Measurements from ENCODE around the gene ZBP1.

ZBP1 gene

DNA sequence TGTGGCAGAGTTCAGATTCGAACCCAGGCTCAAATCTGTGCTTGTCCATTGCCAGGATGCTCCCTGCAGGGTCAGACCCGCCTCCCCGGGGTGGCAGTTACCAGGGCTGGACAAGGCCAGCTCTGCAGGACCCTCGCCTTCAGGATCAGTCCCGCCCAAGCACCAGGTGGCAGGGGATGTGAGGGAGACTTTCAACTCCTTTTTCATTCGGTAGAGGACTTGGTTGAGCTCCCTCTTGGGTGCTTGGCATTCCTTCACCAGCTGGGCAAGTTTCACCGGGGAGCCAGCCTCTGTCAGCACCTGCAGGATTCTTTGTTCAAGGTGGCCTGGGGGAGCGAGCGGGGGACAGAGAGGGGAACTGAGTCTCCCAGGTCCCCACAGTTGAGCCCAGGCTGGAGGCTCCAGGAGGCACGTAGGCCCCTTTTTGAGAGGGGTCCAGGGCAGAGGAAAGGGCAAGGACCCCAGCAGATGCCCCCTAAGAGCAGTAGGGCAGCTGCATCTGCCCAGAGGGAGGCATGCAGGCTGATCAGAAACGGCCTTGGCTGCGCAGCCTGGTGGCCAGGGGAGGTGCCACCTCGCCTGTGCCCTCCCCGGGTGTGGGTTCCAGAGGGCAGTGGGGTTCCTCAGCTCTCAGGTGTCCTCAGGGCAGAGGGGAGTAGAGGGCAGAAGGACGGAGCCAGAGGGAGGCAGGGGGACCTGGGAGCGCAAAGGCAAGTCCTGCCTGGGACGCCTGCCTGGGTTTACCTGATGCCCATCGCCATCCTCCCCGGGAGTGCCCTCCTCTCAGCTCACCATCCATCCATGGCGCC lies 3.9 kb downstream of the ZBP1 start:
- no peak for DNase-seq

DNA sequence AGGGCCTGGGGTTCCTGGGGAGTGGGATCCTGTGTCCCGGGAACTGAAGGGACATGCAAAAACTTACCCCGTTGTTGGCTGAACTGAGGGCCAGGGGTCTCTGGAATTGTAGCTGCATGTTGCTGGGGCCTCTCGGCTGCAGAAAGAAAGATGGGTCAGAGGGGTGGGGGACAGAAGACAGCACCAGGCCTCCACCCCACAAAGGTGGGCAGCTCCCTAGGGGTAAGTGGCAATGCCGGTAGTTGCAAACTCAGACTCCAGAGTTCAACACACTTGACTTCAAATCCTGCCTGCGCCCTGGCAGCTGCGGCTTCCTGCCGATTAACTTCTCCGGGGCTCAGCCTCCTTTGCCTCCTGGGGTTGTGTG lies 4.8 kb downstream of the ZBP1 start:
- no peak for DNase-seq

DNA sequence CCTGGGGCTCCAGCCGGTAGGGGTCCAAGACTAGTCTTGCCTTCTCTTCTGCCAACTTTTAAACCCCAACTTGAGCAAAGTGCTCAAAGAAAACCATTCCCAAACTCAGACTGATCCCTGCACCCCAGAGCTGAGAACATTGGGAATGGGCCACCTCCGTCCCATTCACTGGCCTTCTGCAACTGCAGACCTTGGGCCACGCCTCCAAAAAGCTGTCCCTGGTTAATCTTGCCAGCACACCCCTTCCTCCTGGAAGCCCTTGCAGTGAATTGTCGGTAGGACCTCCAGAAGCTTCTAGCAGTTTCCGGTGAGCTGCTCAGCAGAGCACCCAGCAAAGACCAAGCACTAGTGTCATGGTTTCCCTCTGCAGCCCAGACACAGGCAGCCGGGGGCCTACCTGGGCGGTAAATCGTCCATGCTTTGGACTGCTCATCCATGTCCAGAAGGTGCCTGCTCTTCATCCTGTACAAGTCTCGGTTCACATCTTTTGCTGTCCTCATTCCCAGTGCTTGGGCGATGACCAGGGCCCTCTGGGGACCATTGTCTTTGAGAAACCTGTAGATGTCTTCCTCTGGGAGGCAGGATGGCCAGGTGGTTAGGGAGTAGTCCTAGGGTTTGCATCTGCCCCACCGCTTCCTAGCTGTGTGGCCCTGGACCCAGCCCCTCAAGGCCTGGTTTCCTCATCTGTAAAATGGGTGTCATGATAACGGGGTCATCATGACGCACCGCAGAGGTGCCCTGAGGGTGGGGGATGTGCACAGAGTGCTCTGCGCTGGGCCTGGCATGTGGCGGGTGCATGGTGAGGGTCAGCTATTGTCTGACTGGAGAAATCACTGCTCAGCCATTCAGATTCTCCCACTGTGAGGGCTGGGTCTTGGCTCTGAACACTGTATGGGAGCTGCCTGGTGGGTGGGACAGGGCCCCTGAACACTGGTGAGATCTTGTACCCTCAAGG lies 5.5 kb downstream of the ZBP1 start:
- no peak for DNase-seq

DNA sequence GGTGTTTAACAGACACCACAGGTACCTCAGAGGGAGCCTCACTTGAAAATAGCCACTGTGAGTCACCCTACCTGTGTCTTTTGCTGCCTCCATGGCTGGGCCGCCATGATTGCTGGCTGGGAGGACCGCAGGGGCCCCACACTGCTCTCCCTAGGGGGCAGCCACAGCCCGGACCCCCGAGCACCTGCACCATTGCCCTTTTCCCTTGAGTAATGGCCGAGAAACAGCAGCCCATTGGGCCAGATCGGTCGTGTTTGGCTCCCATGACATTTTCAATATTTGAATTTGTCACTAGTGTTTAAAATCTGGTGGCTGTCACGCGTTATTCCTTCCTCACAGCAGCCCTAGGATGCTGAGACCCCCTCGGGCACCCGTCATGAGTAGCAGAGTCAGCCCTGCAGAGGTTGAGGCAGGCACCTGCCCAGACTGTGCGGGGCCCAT lies 6.7 kb downstream of the ZBP1 start:
- DNase-seq = no peak

DNA sequence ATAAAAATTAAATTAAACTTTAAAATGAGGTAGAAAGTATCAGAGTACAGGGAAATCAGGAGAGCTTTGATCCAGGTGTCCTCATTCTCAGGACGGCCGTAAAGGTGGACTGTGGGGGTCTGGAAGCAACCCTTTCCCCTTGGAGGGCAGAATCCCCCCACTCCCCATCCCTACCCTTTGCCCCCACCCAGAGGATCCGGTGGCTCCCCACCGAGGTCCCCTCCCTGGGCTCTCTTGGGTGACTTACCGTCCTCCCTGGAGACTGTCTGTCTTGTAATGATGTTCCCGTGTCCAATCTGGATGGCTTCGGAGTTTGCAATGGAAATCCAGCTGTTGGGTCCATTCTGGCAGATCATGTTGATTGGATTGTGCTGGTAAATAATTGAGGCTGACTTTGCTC lies 7.3 kb downstream of the ZBP1 start:
- no peak for DNase-seq

DNA sequence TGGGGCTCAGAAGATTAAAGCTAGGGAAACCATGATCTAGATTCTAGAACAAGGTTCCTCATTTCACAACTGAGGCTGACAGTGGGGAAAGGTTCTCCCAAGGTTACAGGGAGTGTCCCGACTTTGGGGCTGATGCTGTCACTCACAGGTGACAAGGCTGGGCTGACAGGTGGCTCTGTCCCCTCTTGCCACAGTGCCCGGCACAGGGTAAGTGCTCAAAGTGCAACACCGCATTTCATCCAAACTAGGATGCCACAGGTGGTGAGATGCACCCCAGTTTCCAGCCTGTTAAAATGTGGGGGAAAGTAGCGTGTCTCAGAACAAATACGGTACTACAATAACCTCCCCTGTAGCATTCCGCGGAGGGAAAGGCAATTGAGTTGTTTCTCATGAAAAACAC lies 7.8 kb downstream of the ZBP1 start:
- no peak for DNase-seq

DNA sequence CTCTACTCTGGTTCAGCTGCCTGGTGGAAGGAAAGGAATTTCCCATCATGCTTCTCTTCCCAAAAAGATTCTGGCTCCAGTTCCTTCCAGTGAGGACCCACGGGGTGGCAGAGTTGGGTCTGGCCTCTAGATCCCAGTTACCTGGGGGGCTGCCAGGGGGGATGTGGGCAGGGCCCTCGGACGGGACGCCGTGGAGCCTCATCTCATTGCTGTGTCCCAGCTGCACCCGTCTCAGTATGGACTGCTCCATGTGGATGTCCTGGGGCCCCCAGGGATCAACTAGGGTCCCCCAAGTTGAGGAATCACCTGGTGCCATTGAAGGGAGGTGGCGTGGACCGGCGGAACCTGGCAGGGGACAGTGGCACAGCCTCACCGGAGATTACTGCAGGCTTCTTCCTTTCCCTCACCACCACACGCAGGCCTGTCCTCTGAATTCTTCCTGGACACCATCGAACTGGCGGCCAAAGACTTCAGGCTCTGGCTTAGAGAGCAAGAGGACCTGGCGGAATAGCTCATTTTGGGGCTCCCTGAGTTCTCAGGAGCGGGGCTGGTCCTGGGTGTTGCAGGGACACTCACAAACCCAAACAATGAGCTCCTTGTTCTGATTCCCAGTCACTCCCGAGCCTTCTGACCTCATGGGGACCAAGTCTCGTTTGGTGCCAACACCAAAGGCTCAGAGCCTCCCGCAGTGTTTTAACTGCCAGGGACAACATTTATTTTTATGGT lies 8.5 kb downstream of the ZBP1 start:
- no peak for DNase-seq

DNA sequence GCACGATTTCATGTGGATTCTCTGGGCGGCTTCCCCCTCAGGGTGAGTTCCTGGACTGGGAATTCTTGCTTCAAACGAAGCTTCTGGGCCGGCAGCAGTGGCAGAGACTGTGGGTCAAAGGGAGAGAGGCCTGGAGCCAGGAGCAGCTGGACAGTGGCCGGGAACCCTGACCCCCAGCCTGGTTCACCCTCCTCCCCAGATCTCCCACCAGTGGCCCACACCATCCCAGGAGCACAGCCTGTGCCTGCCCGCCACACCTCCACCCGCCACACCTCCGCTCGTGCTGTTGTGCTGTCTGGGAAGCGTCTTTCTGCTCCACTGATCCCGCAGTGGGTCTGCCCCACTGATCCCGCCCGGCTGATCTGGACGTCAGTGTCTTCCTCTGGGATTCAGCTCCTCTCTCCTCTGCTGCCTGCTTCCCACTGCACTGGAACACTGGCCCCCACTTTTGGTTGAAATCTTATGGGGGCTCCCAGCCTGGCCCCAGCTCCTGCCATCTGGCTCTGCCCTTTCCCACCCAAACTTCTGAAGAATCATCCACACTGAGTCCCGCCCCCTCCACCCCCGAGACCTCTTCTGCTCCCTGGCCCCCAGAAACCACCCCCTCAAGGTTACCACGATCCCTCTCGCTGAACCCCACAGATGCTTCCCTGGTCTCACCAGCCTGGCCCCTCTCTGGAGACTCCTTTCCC lies 9.8 kb downstream of the ZBP1 start:
- no peak for DNase-seq

DNA sequence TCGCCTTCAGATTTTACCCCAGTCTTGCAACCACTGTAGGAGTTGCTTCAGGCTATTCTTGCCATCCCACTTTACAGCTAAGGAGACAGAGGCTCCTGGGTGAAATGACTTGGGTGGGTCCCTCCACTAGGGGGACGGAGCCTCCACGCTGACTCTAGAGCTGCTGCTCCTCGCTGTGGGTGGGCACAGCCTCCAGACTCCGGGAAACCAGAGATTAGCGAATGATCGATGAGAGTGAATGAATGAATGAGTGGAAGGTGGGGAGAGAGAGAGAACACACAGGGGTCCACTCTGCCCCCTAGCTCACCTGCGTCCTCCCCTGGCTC lies 10.4 kb downstream of the ZBP1 start:
- DNase-seq = no peak

DNA sequence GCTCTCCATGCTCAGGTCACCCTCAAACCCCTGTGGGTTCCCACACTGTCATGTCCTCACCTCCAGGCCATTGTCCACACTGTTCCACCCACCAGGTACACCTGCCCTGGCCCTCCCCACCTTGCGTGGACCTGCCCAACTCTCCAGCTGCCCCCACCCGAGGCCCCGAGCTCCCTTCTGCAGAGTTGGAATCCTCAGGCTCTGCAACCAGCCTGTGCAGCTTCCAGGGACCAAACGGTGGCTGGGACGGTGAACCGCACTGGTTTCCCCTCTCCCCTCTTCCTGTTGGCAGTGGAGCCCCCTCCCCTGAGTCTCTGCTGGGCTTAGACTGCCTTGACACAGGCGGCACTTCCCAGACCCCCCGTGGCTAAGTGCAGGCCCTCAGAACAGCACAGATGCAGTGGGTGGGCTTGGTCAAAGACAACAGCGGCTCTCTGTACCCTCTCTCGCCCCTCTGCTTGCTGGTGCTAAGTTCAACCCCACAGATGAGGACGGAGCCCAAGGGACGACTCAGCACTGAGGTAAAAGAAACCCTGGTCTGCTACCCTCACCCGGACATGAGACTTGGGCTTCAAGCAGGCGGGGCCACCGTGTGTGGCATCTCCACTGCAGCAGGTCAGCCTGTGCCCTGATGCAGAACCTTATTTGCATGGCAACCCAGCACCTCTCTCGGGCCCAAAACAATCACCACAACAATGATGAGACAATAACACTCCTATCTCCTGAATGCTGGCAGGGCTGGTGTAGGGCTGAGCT lies 11.0 kb downstream of the ZBP1 start:
- no peak for DNase-seq

DNA sequence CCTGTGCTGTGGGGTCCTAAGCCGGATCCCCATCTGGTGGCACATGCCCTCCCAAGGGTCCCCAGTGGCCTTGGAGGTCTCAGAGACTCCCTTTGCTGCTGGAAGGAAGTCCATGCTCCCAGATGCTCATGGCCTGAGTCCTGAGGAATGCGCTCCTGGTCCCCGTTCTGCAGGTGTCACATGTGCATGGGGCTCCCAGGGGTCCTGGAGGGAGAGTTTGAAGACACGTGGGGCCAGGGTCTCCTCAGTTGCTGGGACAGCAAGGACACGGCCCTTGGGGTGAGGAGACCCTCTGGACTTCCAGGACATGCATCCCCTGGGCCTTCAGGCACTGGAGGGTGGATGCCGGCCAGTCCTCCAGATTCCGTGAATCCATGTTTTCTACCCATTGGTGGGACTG lies 11.7 kb downstream of the ZBP1 start:
- no peak for DNase-seq

DNA sequence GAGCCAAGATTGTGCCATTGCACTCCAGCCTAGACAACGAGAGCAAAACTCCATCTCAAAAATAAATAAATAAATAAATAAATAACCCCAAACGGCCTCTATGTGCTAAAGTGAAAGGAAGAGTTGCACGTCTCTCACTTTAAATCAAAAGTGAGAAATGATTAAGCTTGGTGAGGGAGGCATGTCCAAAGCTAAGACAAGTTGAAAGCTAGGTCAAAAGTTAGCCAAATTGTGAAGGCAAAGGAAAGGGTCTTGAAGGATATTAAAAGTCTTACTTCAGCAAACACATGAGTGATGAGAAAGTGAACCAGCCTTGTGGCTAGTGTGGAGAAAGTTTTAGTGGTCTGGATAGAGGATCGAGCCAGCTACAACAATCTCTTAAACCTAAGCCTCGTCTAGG lies 14.3 kb downstream of the ZBP1 start:
- DNase-seq = no peak

DNA sequence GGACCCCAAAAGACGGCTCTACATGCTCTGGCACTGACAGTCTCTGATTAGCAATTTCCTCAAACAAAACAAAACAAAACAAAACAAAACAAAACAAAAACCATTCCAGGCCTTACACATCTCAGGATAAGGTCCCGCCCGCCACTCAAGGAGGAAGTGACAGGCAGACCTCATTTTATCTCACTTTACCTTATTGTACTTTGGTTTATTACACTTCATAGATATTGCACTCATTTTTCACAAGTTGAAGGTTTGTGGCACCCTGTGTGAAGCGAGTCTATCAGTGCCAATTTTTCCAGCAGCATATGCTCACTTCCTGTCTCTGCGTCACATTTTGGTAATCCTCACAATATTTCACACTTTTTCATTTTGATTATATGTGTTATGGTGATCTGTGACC lies 15.2 kb downstream of the ZBP1 start:
- no peak for DNase-seq

DNA sequence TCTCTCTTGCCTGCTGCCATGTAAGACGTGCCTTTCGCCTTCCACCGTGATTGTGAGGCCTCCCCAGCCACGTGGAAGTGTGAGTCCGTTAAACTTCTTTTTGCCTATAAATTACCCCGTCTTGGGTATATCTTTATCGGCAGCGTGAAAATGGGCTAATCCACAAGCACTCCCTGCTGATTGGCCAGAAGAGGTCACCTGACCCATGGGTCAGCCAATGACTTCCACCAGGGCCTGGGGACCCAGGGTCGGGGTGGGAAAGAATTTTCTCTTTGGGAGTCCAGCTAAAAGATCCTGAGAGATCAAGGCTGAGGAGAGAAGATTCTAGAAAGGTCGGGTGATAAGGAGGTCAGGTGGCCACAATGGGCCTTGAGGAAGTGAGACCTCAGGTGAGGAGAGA lies 17.1 kb downstream of the ZBP1 start:
- DNase-seq = no peak

DNA sequence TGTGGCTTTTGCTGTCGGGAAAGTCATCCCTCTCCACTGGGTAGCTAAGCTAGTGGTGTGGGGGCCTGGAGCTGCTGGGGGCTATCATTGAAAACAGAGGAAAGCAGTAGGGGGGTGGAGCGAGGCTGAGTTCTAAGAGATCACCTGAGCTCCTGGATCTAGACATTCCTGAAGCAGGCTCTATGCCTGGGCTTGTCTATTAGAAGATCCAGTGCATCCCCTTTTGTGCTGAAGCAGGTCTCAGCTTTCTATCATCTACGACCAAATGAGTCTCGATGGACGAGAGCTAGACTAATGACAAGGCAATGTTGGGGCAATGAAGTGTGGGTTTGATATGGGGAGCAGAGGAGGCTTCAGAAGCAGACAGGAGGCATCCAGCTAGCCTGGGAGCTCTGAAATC lies 18.5 kb downstream of the ZBP1 start:
- DNase-seq = no peak

DNA sequence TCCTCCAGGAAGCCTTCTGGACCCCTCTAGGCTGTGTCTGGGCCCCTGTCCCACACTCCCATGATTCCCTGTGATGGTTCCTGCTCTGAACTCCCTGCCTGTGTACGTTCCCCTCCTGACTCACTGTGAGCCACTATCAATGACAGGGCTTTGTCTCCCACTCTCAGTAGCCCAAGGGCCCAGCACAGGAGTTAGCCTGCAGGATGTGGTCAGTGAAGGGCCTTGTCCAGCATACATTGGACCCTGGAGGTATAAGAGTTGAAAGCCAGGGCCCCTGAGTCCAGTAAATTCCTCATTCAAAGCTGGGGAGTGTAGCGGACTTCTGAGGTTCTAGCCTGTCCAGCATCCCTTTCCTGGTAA lies 19.0 kb downstream of the ZBP1 start:
- no peak for DNase-seq

DNA sequence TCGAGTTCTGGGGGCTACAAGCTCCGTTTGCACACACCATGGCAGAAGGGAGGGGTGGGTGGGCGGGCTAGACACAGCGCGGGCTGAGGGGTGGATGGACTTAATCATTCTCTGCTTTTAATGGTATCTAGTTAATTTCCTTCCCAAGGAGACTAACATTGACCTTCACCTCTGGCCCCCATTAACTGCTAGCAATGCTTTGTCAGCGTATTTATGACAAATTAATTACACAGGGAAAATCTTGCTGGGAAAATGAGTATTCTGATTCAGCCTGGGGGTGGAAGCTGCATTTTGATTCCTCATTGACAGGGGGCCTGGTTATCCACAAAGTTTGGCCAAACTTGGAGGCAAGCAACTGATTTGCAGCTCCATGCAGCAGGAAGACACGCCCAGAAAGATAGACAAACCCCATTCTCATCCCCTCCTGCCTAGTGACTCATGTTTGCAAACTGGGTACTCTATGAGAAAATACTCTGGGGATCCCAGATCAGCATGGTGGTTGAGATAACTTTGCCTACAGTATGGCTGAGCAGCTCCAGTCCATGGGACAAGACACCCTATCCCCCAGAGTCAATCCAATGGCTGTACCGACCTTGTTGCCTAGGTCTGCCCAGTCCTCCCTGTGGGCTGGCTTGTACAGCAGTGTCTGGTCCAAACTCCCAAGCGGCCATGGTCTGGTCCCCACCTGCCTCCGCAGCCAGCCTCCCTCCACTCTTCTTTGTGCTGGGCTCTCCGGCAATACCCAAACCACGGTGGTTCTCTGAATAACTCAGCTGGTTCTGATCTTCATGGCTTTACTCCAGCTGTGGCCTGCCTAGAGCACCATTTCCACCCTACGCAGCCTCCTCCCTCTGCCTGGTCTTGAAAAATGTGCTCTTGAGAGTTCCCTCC lies 19.7 kb downstream of the ZBP1 start:
- DNase-seq = no peak

DNA sequence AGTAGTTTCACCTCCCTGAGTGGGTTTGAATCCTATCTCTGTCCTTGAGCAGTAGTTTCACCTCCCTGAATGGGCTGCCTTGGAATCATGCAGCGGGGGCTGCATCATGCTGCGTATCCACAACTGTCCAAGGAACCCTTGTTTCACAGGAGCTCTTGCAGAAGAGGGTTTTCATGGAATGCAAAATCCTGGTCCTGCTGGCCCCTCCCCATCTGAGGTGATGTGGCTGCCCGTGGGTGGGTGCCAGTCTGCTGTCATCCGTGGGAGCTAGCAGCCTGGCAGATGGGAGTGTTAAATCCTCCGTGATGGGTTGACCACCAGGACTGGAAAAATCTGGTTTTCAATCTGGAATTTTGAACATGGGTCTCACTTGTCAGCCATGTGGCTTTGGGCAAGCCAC lies 21.7 kb downstream of the ZBP1 start:
- DNase-seq = no peak

DNA sequence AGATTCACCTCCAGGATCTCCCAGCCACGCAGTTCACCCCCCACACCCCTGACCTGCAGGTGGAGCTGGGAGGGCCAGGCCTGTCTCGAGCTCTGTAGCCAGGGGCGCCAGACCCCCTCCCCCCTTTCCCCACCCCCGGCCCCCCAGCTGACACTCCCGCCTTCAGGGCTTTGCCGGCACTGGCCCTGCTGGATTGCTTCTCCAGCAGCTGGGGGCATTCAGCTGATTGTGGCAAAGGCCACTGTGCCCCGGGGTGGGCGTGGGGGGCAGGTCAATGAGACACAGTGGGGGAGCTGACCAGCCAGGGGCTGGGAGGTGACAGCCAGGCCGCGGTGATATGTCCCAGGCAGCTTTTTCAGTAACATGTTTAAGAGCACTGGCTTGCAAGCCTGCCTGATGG lies 22.2 kb downstream of the ZBP1 start:
- DNase-seq = no peak

DNA sequence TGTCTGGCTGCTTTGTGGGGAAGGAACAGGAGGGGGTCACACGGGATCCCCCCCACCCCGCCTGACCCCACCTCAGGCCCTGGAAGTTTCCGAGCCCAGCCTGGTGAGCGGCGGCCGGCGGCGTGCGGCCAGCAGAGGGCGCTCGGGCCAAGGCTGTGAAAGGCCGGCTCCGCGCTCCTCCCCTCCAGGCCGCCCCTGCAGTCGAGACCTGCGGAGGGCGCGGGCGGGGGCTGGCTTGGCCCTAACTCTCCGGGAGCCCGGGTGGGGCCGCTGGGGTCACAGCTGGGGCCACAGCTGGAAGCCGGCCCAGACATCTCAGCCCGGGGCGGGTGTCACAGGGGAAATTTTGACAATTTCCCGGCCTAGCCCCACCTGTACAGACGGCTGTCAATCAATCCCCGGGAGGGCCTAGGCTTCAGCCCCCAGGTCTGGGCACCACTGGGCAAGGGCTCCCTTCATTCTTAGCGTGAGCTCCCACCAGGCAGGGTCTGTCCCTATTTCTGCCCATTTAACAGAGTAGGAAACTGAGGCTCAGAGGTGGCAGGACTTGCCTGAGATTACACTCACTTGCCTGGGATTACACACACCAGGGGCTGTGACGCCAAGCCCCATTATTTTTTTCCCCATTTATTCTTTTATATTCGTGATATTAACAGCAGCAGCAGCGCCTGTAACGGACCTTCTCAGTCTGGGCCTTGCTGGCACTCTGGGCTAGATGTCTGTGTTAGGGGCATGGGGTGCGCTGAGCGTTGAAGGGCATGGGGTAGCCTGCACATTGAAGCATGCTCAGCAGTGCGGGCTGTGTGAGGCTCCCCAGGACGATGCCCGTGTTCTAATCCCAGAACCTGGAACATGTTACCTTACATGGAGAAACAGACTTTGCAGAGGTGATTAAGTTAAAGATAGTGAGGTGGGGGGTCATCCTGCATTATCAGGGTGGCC lies 23.0 kb downstream of the ZBP1 start:
- DNase-seq = peak; percentile 79

Data from activated naive CD4-positive, alpha-beta T cell treated with anti-CD3 and anti-CD28 coated beads, Interleukin-2, amount 50 U/mL, for 16 hours (primary cell).